Hepatocyte (in vitro differentiated cells): Measurements from ENCODE around the gene CRYBB3.

Source experiments
- CTCF ChIP-seq: fragments of 200-600 bp; sonication (generic); IDR thresholded peaks from 2 replicates; pipeline ENCODE4 v1.5.1; 2016; ENCODE audit warnings: antibody characterized with exemption, mild to moderate bottlenecking; ENCODE audit not compliant: poor library complexity
- EZH2 ChIP-seq: fragments of 200-600 bp; sonication (generic); IDR thresholded peaks from 2 replicates; pipeline ENCODE4 v1.6.1; 2016; ENCODE audit warnings: antibody characterized with exemption, mild to moderate bottlenecking, borderline replicate concordance

GRCh38 chr22:25236417-25236816 is 36.8 kb downstream of the CRYBB3 start:
- no peak for TF ChIP-seq EZH2
- TF ChIP-seq CTCF: no peak
